AG09319 (cell line): ENCODE data around the gene SRP72.

Experiments
- DNase-seq: peaks from one replicate; pipeline ENCODE4 v3.0.0-alpha.2; 2010; ENCODE audit warnings: low read depth; ENCODE audit errors: extremely low read depth
- CTCF ChIP-seq: IDR thresholded peaks from 2 replicates; pipeline ENCODE4 v1.5.1; 2011; ENCODE audit warnings: low read depth, mild to moderate bottlenecking, inconsistent platforms, low read length, moderate library complexity

Gene SRP72

DNA sequence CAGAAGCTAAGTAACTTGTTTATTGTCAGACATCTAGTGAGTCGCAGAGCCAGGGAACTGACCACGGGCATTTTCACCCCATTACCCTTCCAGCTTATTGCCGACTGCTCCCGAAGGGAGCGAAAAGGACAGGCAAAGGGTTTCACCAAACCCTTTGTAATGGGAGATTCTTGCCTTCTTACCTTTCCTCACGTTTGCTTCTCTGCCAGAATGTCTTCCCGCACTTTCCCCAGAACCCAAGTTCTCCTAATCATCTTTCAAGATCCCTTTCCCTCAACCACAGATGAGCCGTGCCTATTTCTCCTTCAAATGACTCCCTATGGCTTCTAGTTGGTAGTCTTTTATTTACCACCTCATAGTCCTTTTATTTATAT, 520 bp upstream of the SRP72 start:
- TF ChIP-seq CTCF: no peak
- DNase-seq: no peak

DNA sequence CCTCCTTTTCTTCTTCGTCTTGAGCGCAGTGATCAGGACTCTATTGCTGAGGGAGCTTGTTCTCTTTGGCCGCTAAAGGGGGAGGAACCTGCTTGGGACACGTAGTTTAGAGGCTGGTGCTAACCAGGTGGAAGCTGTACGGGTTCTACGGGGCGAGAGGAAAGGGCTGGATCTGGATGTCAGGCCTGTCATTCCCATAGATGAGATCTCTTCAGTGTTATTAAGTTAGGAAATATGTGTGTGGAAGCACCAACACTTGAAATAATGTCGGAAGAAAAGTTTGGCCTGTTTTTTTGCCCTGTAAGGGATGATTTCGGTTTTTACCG, 643 bp downstream of the SRP72 start:
- DNase-seq: no peak
- TF ChIP-seq CTCF: no peak

- DNase-seq: no peak
- no peak for TF ChIP-seq CTCF
Observed at GRCh38 chr4:56469489-56470210, 2.2 kb downstream of the SRP72 start.

GRCh38 chr4:56475917-56476316, 8.5 kb downstream of the SRP72 start:
- TF ChIP-seq CTCF: no peak

GRCh38 chr4:56477192-56477702, 9.8 kb downstream of the SRP72 start:
- DNase-seq: no peak
- no peak for TF ChIP-seq CTCF

More at GRCh38 chr4:56475917-56476316, 8.5 kb downstream of the SRP72 start:
- DNase-seq: no peak

GRCh38 chr4:56480691-56481090, 13.3 kb downstream of the SRP72 start:
- TF ChIP-seq CTCF: no peak
- DNase-seq: no peak

- no peak for TF ChIP-seq CTCF
- no peak for DNase-seq
Observed at GRCh38 chr4:56496241-56496640, 28.8 kb downstream of the SRP72 start.
